HUES64 (cell line): ENCODE measurements around the gene TRMO.

ENCODE experiments used
- H3K27ac ChIP-seq: 2 replicates; pipeline ENCODE4 v1.7.0; 2013; ENCODE audit warnings: low read depth, low read length, inconsistent platforms
- H3K27me3 ChIP-seq: 2 replicates; pipeline ENCODE4 v1.6.1; 2013; ENCODE audit warnings: mild to moderate bottlenecking, low read length; ENCODE audit not compliant: insufficient read depth
- H3K36me3 ChIP-seq: 2 replicates; pipeline ENCODE4 v1.6.1; 2013; ENCODE audit warnings: mild to moderate bottlenecking, low read length; ENCODE audit not compliant: insufficient read depth
- H3K4me1 ChIP-seq: 2 replicates; pipeline ENCODE4 v1.6.1; 2013; ENCODE audit warnings: mild to moderate bottlenecking, low read length, moderate library complexity; ENCODE audit not compliant: insufficient read depth
- H3K4me3 ChIP-seq: 2 replicates; pipeline ENCODE4 v1.5.1; 2013; ENCODE audit warnings: mild to moderate bottlenecking, low read length, moderate library complexity
- H3K9ac ChIP-seq: 2 replicates; pipeline ENCODE4 v1.6.1; 2013; ENCODE audit warnings: mild to moderate bottlenecking, low read depth, low read length
- H3K9me3 ChIP-seq: 2 replicates; pipeline ENCODE4 v1.6.1; 2013; ENCODE audit warnings: low read depth, low read length; ENCODE audit not compliant: insufficient read depth
- WGBS: fragments of 150-250, 120-280 bp; methylation state at CpG from one replicate; pipeline ENCODE4 v1.1.7; 2013; ENCODE audit warnings: missing lambda C conversion rate; 5-methylcytosine and 5-hydroxymethylcytosine counted together

The TRMO gene

DNA sequence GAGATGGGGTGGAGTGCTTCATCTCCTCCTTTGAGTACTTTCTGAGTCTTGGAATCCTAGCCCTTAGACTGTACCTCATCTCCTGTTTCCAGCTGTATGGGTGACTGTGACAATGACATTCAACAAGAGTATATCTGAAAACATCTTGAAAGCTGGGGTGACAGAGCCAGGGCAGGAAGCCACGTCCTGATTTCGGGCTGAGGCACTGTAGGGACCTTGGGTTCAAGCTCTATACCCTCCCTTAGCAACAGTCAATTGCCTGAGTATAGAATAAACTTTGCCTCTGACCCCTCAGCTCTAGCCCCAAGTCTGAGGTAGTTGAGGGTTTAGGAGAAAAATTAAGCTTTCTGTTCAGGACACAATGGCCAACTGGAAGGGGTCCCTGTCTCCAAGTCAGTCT, 63.0 kb downstream of the TRMO start:
- Histone ChIP-seq H3K27me3 (peaks cover 97% of the 10 kb centered on the region), H3K4me1 (peaks cover 22% of the 10 kb centered on the region), H3K27ac (no peak overlapping the region), H3K36me3 (no peaks in the 10 kb centered on the region), H3K9me3 (no peaks in the 10 kb centered on the region), H3K4me3 (no peak overlapping the region), H3K9ac (no peak overlapping the region)
- WGBS, result 78% methylated on average over 2 of the region's 2 CpGs

- Histone ChIP-seq H3K4me1 (peaks cover 22% of the 10 kb centered on the region), H3K4me3 (no peak overlapping the region), H3K36me3 (no peaks in the 10 kb centered on the region), H3K27ac (no peak overlapping the region), H3K9ac (no peak overlapping the region), H3K27me3 (peaks cover 97% of the 10 kb centered on the region), H3K9me3 (no peaks in the 10 kb centered on the region)
- 38% methylated on average over 1 of the region's 1 CpG for WGBS
Measured at GRCh38 chr9:97858826-97859225, 63.5 kb downstream of the TRMO start.

GRCh38 chr9:97858393-97858713, 63.9 kb downstream of the TRMO start:
- peaks cover 22% of the 10 kb centered on the region for H3K4me1 ChIP-seq
- H3K36me3 ChIP-seq, result no peaks in the 10 kb centered on the region
- H3K27ac ChIP-seq, result no peak overlapping the region
- no peak overlapping the region for H3K4me3 ChIP-seq
- peaks cover 99% of the 10 kb centered on the region for H3K27me3 ChIP-seq
- H3K9me3 ChIP-seq, result no peaks in the 10 kb centered on the region
- 1% methylated on average over 6 of the region's 6 CpGs for WGBS
- no peak overlapping the region for H3K9ac ChIP-seq

DNA sequence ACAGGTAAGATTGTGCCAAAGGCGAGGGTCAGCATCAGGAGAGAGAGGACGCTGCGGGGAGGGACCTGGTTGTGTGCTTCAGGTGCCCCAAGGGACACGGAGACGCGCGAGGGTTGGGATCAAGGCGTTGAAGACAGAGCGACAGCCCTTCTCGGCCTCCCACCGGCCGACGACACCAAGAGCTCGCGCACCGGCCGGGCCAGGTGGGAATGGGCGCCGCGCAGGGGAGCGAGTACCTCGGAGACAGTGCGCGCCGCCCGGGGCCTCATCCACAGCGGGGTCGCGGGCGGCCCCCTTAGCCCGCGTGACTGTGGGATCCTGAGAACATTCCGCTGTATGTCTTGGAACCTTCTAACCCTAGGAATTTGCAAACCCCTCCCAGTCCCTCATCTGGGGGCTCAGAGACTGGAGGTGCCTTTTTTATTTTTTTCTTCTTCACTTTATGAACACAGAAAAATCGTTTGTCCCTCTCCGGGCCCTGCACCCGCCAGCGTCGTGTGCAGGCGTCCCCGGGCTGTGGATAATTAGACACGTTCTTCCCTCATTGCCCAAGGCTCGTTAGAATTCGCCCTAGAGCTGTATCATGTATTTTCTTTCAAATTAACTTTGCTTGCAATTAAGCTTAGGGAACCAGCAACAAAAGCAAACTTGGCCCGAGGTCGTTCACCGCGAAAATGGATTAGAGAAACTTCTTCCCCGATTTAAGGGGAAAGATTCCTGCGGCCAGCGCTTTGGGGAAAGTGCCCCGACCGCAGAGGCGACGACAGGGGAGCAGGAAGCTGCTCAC, 64.5 kb downstream of the TRMO start:
- Histone ChIP-seq H3K4me1 (peaks cover 22% of the 10 kb centered on the region), H3K27ac (no peak overlapping the region), H3K4me3 (0 out of 2 replicates have a peak overlapping the region, but pooled peaks have one; percentile 5), H3K27me3 (peaks cover 99% of the 10 kb centered on the region), H3K36me3 (no peaks in the 10 kb centered on the region), H3K9me3 (no peaks in the 10 kb centered on the region), H3K9ac (no peak overlapping the region)
- 2% methylated on average over 54 of the region's 54 CpGs for WGBS

- H3K27ac ChIP-seq, result no peak overlapping the region
- no peaks in the 10 kb centered on the region for H3K36me3 ChIP-seq
- no peak overlapping the region for H3K9ac ChIP-seq
- peaks cover 99% of the 10 kb centered on the region for H3K27me3 ChIP-seq
- H3K4me1 ChIP-seq, result peaks cover 22% of the 10 kb centered on the region
- H3K4me3 ChIP-seq, result 0 out of 2 replicates have a peak overlapping the region, but pooled peaks have one; percentile 4
- H3K9me3 ChIP-seq, result no peaks in the 10 kb centered on the region
- 7% methylated on average over 15 of the region's 15 CpGs for WGBS
Measured at GRCh38 chr9:97856857-97857605, 65.3 kb downstream of the TRMO start.

GRCh38 chr9:97855899-97856298, 66.4 kb downstream of the TRMO start:
- no peaks in the 10 kb centered on the region for H3K9me3 ChIP-seq
- WGBS, result 46% methylated on average over 3 of the region's 5 CpGs
- H3K4me1 ChIP-seq, result peaks cover 22% of the 10 kb centered on the region
- no peak overlapping the region for H3K27ac ChIP-seq
- peaks cover 100% of the 10 kb centered on the region for H3K27me3 ChIP-seq
- no peaks in the 10 kb centered on the region for H3K36me3 ChIP-seq
- H3K9ac ChIP-seq, result no peak overlapping the region
- no peak overlapping the region for H3K4me3 ChIP-seq

- peaks cover 100% of the 10 kb centered on the region for H3K27me3 ChIP-seq
- no peaks in the 10 kb centered on the region for H3K9me3 ChIP-seq
- H3K4me3 ChIP-seq, result no peak overlapping the region; the same call in 1 of the 2 replicates
- H3K36me3 ChIP-seq, result no peaks in the 10 kb centered on the region
- WGBS, result 12% methylated on average over 8 of the region's 8 CpGs
- H3K9ac ChIP-seq, result no peak overlapping the region
- peaks cover 22% of the 10 kb centered on the region for H3K4me1 ChIP-seq
- H3K27ac ChIP-seq, result no peak overlapping the region
Measured at GRCh38 chr9:97855486-97855875, 66.8 kb downstream of the TRMO start.

DNA sequence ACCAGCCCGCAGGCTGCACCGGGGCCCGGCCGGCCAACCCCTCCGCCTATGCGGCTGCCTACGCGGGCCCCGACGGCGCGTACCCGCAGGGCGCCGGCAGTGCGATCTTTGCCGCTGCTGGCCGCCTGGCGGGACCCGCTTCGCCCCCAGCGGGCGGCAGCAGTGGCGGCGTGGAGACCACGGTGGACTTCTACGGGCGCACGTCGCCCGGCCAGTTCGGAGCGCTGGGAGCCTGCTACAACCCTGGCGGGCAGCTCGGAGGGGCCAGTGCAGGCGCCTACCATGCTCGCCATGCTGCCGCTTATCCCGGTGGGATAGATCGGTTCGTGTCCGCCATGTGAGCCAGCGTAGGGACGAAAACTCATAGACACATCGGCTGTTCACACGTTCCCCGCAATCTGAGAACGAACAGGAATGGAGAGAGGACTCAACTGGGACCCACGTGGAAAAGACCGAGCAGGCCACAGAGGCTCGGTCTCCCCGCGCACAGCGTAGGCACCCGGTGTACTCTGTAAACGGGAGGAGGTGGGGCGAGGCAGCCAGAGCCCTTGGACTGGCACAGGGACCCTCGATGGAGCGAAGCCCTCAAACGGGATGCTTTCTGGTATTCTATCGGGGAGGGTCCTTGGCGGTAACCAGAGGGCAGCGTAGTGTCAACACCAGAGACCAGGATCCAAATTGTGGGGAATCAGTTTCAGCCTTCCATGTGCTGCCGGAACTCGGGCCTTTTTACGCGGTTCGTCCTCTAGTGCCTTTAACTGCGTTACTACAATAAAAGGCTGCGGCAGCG, 67.4 kb downstream of the TRMO start:
- no peak overlapping the region for H3K9ac ChIP-seq
- H3K27ac ChIP-seq, result no peak overlapping the region
- peak overlapping the region; percentile 15; the same call in 1 of the 2 replicates for H3K4me3 ChIP-seq
- H3K27me3 ChIP-seq, result peaks cover 100% of the 10 kb centered on the region
- H3K9me3 ChIP-seq, result no peaks in the 10 kb centered on the region
- 5% methylated on average over 71 of the region's 71 CpGs for WGBS
- H3K4me1 ChIP-seq, result peaks cover 22% of the 10 kb centered on the region
- H3K36me3 ChIP-seq, result no peaks in the 10 kb centered on the region
